Measurements from ENCODE around the gene SUGCT.

DNA sequence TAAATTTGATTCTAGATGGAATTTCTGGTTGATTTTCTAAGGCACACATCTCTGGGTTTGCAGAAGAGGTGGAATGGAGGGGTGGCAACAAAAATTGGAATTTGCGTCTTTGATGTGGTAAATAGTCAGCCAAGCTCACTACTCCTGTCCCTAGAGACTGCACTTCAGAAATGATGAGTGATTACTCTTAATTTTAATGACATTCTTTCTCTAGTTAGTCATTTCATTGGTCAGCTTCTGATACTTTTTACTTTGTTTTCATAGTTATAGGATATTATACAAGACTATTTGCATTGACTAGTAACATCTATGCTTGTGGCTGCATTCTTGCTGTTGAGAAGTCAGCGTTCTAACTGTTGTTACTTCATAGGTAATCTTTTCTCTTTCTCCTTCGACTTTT, 658.3 kb downstream of the SUGCT start:
- TF ChIP-seq ZNF24 (IDR thresholded peaks at IDR 0.05): no peak
- TF ChIP-seq RFX5 (IDR thresholded peaks at IDR 0.05; ENCODE audit: low read depth, low read length): no peak
- no peak for TF ChIP-seq EZH2 (conservative IDR thresholded peaks at IDR 0.05; ENCODE audit: low read depth, low read length)
- no peak for TF ChIP-seq ZNF777 (CRISPR knock-in tag; IDR thresholded peaks at IDR 0.05)
